ENCODE results near the gene EEIG2.

GRCh38 chr1:108532730-108533129 lies 27.2 kb upstream of the EEIG2 start:
- TF ChIP-seq KDM5A (IDR thresholded peaks at IDR 0.05): no peak
- TF ChIP-seq CTCF (IDR thresholded peaks at IDR 0.05): no peak
- TF ChIP-seq JUNB (IDR thresholded peaks at IDR 0.05): no peak
- TF ChIP-seq RARB (CRISPR knock-in tag; IDR thresholded peaks at IDR 0.05): no peak
- no peak for TF ChIP-seq BHLHE40 (IDR thresholded peaks at IDR 0.05; ENCODE audit: low read depth, low read length)
- no peak for TF ChIP-seq REST (IDR thresholded peaks at IDR 0.05)
- TF ChIP-seq HDAC2 (IDR thresholded peaks at IDR 0.05): no peak
- no peak for TF ChIP-seq USF2 (IDR thresholded peaks at IDR 0.05)
